22Rv1 (cell line): ENCODE results near the gene CYREN.
"Not testable (repeated sequence)": the region's sequence is repeated elsewhere in the genome, so short reads cannot be mapped to it uniquely, and the experiment has no call there.

ENCODE experiments used
- ZFX ChIP-seq: fragments of 450-650 bp; IDR thresholded peaks from 2 replicates; pipeline ENCODE4 v1.6.1; 2017; ENCODE audit warnings: antibody characterized with exemption, borderline replicate concordance
- TF ChIP-seq, protein P1 (sequence below): fragments of 450-650 bp; IDR thresholded peaks from 2 replicates; pipeline ENCODE4 v1.5.1; 2017; ENCODE audit warnings: mild to moderate bottlenecking

DNA sequence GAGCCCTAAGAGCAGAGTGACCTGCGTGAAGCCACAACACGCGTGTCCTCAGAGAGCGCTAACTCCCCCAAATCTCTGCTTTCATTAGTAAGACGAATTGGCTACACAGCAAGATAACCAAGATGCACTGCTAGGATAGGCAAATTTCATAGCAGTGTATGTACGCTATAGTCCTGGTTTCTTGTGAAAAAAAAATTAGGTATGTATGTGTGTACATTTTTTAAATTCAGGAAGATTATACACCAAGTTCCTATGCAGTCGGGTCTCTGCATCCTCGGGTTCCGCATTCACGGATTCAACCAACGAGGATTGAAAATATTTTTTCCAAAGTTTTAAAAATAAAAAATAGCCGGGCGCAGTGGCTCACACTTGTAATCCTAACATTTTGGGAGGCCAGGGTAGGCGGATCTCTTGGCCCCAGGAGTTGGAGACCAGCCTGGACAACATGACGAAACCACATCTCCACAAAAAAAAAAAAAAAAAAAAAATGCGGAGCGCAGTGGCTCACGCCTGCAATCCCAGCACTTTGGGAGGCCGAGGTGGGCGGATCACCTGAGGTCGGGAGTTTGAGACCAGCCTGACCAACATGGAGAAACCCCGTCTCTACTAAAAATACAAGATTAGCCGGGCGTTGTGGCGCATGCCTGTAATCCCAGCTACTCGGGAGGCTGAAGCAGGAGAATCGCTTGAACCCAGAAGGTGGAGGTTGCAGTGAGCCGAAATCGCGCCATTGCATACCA lies 41.6 kb upstream of the CYREN start:
- TF ChIP-seq, protein P1, sequence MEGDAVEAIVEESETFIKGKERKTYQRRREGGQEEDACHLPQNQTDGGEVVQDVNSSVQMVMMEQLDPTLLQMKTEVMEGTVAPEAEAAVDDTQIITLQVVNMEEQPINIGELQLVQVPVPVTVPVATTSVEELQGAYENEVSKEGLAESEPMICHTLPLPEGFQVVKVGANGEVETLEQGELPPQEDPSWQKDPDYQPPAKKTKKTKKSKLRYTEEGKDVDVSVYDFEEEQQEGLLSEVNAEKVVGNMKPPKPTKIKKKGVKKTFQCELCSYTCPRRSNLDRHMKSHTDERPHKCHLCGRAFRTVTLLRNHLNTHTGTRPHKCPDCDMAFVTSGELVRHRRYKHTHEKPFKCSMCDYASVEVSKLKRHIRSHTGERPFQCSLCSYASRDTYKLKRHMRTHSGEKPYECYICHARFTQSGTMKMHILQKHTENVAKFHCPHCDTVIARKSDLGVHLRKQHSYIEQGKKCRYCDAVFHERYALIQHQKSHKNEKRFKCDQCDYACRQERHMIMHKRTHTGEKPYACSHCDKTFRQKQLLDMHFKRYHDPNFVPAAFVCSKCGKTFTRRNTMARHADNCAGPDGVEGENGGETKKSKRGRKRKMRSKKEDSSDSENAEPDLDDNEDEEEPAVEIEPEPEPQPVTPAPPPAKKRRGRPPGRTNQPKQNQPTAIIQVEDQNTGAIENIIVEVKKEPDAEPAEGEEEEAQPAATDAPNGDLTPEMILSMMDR = not testable (repeated sequence)
- TF ChIP-seq ZFX = not testable (repeated sequence)
